Measurements from ENCODE around the gene NIPAL3.
"Not testable (repeated sequence)": the region's sequence is repeated elsewhere in the genome, so short reads cannot be mapped to it uniquely, and the experiment has no call there.

Gene NIPAL3

GRCh38 chr1:24520282-24520681, 104.7 kb downstream of the NIPAL3 start:
- DNase-seq (ENCODE audit: low read depth): not testable (repeated sequence)
